Calu3 (cell line): ENCODE data around the gene TPST1. TPM values are rescaled to one million over a fixed set of nuclear protein-coding genes. Genes with fewer than 3 reads are reported as not detected.

ENCODE experiments used
- BruUV-seq: library from RNA; stranded (reverse); fragments of 400-500 nt; replicated peaks from 2 replicates; lab custom pipeline; 2021; lab: Mats Ljungman, UMichigan
- CTCF ChIA-PET: fragments of 300-600 bp; sonication (Branson Sonifier 250); formaldehyde crosslinking; loops from one replicate; lab custom pipeline; 2022; ENCODE audit warnings: antibody characterized with exemption; lab: Charles Lee
- DNase-seq: peaks from one replicate; pipeline ENCODE4 v3.0.0; 2022
- H3K27ac Mint-ChIP-seq: one replicate; pipeline ENCODE4 v1.8.0; 2022; ENCODE audit warnings: mixed read lengths; ENCODE audit not compliant: unreplicated experiment
- H3K27me3 Mint-ChIP-seq: one replicate; pipeline ENCODE4 v1.8.0; 2022; ENCODE audit warnings: mixed read lengths; ENCODE audit not compliant: unreplicated experiment
- H3K36me3 Mint-ChIP-seq: one replicate; pipeline ENCODE4 v1.8.0; 2022; ENCODE audit warnings: mild to moderate bottlenecking, moderate library complexity, mixed read lengths; ENCODE audit not compliant: insufficient read depth, unreplicated experiment
- H3K4me1 Mint-ChIP-seq: one replicate; pipeline ENCODE4 v1.8.0; 2022; ENCODE audit warnings: mild to moderate bottlenecking, low read depth, mixed read lengths; ENCODE audit not compliant: unreplicated experiment
- H3K4me3 Mint-ChIP-seq: one replicate; pipeline ENCODE4 v1.8.0; 2022; ENCODE audit warnings: mild to moderate bottlenecking, low read depth, moderate library complexity, mixed read lengths; ENCODE audit not compliant: unreplicated experiment
- H3K9me3 Mint-ChIP-seq: one replicate; pipeline ENCODE4 v1.8.0; 2022; ENCODE audit warnings: low read depth, mixed read lengths; ENCODE audit not compliant: unreplicated experiment
- CTCF ChIP-seq: fragments of 200-600 bp; IDR thresholded peaks from one replicate; pipeline ENCODE4 v1.8.0; 2022; ENCODE audit warnings: antibody characterized with exemption; ENCODE audit not compliant: unreplicated experiment
- intact Hi-C: fragments of 100-400 bp; cut with micrococcal nuclease; formaldehyde crosslinking; loops from one replicate; pipeline ENCODE4 v1.10.0; 2022; ENCODE audit not compliant: unreplicated experiment
- total RNA-seq: library from RNA; stranded (reverse); gene quantifications from 2 replicates; pipeline ENCODE4 v1.2.3, GENCODE V29; 2022

Gene TPST1
- total RNA-seq, 1 experiment from 2014 or later = 11.4 TPM

DNA sequence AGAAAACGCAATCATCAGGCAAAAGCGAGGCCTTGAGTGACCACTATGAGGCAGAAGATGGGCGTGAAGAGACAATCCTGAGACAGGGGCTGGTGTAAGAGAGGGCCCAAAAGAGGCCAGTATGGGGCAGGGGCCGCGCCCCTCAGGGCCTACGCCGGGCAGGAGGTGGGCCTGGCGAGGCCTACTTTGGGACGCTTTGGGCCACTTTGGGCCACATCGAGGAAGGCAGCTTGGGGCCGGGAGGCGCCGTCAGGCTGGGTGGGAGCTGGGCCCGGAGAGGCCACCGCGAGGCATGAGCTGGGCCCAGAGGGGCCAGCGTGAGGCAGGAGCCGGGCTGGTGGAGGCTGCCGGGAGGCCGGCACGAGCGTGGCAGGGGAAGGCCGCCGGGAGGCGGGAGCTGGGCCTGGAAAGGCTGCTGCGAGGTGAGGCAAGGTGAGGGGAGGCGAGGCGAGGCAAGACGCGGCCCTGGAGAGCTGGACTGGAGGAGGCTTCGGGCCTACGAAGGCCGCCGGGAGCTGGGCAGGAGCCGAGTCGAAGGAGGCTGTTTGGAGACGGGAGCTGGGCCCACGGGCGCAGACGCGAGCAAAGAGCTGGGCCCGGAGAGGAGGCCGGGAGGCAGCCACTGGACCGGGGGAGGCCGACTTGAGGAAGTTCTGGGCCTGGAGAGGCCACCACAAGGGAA, 171.3 kb downstream of the TPST1 start:
- intact Hi-C loops = no loop called here
- H3K9me3 Mint-ChIP-seq = no peaks in the 10 kb centered on the region
- no peak for DNase-seq
- H3K4me1 Mint-ChIP-seq = no peaks in the 10 kb centered on the region
- no peak overlapping the region for H3K4me3 Mint-ChIP-seq
- CTCF ChIA-PET = interaction anchor here (0.6 kb wide), 1 partner anchor 12 kb away, joined by 4 read pairs; no protein-coding TSS in a partner anchor
- BruUV-seq = no TSS peak
- no peak overlapping the region for H3K27ac Mint-ChIP-seq
- no peaks in the 10 kb centered on the region for H3K27me3 Mint-ChIP-seq
- H3K36me3 Mint-ChIP-seq = no peaks in the 10 kb centered on the region
- no peak for TF ChIP-seq CTCF

GRCh38 chr7:66377045-66377444, 171.9 kb downstream of the TPST1 start:
- Mint-ChIP-seq H3K4me1 (no peaks in the 10 kb centered on the region), H3K36me3 (no peaks in the 10 kb centered on the region), H3K4me3 (no peak overlapping the region), H3K9me3 (no peaks in the 10 kb centered on the region), H3K27ac (no peak overlapping the region), H3K27me3 (no peaks in the 10 kb centered on the region)
- BruUV-seq = no TSS peak
- CTCF ChIA-PET = interaction anchor here (0.6 kb wide), 1 partner anchor 12 kb away, joined by 4 read pairs; no protein-coding TSS in a partner anchor
- intact Hi-C loops = no loop called here
- no peak for DNase-seq
- no peak for TF ChIP-seq CTCF

- Mint-ChIP-seq H3K4me1 (no peaks in the 10 kb centered on the region), H3K9me3 (no peaks in the 10 kb centered on the region), H3K4me3 (no peak overlapping the region), H3K27me3 (no peaks in the 10 kb centered on the region), H3K36me3 (no peaks in the 10 kb centered on the region), H3K27ac (no peak overlapping the region)
- DNase-seq = no peak
- intact Hi-C loops = no loop called here
- CTCF ChIA-PET = no interaction called here
- BruUV-seq = no TSS peak
- no peak for TF ChIP-seq CTCF
Measured at GRCh38 chr7:66377714-66378113, 172.6 kb downstream of the TPST1 start.

DNA sequence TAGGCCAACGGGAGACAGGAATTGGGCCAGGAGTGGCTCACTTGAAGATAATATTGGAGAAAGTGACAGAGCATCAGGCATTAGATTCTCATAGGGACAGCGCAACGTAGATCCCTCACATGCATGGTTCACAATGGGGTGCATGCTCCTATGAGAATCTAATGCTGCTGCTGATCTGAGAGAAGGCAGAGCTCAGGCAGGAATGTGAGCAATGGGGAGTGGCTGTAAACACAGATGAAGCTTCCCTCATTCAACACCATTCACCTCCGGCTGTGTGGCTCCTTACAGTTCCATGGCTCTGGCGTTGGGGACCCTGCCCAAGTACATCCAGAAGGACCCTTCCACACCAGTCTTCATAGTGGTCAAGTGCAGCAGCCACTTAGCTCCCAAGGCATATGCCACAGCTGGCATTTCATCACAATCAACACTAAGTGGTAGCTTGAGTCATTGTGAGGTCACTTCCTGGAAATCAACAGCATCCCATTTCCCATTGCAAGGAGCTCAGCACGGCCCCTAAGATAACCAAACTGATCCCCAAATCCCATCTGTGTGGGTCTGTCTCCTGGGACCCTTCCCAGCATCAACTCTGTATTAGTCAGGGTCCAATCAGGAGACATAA, 174.5 kb downstream of the TPST1 start:
- Mint-ChIP-seq H3K9me3 (no peaks in the 10 kb centered on the region), H3K36me3 (no peaks in the 10 kb centered on the region), H3K27ac (no peak overlapping the region), H3K4me1 (no peaks in the 10 kb centered on the region), H3K27me3 (no peaks in the 10 kb centered on the region), H3K4me3 (no peak overlapping the region)
- intact Hi-C loops = no loop called here
- TF ChIP-seq CTCF = no peak
- CTCF ChIA-PET = no interaction called here
- no TSS peak for BruUV-seq
- no peak for DNase-seq
